Brain microvascular endothelial cell (primary cell): ENCODE data around the gene PPARD.

Source experiments
- DNase-seq: peaks from one replicate; pipeline ENCODE4 v3.0.0-alpha.2; 2020
- H3K27ac ChIP-seq: fragments of 250-450 bp; sonication (Bioruptor Pico); 2 replicates; pipeline ENCODE4 v1.5.1; 2020; ENCODE audit warnings: mild to moderate bottlenecking, moderate library complexity
- H3K27me3 ChIP-seq: fragments of 250-450 bp; sonication (Bioruptor Pico); replicated peaks from 2 replicates; pipeline ENCODE4 v1.5.1; 2020; ENCODE audit warnings: mild to moderate bottlenecking
- H3K36me3 ChIP-seq: fragments of 250-450 bp; sonication (Bioruptor Pico); replicated peaks from 2 replicates; pipeline ENCODE4 v1.5.1; 2020; ENCODE audit warnings: mild to moderate bottlenecking
- H3K4me3 ChIP-seq: 2 replicates; pipeline ENCODE4 v1.5.1; 2011; ENCODE audit warnings: low read depth, mild to moderate bottlenecking, control low read depth, low read length, moderate library complexity
- in situ Hi-C: cut with HindIII; loops from 2 replicates; pipeline ENCODE4 v1.10.0; 2017; ENCODE audit warnings: low sequenced_read_pairs, low pct_ligation_motif_present
- TF ChIP-seq, protein P1 (sequence below): IDR thresholded peaks from 2 replicates; pipeline ENCODE4 v1.5.1; 2011; ENCODE audit warnings: low read depth, mild to moderate bottlenecking, moderate library complexity, low read length, control low read depth, inconsistent platforms; ENCODE audit errors: missing control alignments

The PPARD gene

DNA sequence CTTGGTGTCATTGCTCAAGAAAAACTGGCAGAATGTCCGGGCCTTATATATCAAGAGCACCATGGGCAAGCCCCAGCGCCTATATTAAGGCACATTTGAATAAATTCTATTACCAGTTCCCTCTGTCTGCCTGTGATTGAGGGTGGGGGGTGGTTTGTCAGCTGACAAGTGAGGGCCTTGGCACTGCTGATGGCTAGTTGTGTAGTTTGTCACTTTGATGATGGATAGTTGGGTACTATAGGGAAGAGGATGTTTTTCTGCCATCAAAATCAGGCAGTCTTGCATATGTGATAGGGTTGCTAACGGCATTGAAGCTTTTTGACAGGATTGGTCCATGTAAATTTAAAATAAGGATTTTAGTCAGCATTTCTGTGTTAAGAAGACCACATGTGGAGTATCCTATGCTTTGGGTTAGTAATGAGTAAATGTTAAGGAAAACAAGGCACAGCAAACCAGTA is 128.3 kb downstream of the PPARD start:
- peak overlapping the region; percentile 96 for H3K4me3 ChIP-seq
- in situ Hi-C loops, result no loop called here
- DNase-seq, result no peak
- H3K27me3 ChIP-seq, result no peaks in the 10 kb centered on the region
- no peak overlapping the region for H3K27ac ChIP-seq
- TF ChIP-seq, protein P1, sequence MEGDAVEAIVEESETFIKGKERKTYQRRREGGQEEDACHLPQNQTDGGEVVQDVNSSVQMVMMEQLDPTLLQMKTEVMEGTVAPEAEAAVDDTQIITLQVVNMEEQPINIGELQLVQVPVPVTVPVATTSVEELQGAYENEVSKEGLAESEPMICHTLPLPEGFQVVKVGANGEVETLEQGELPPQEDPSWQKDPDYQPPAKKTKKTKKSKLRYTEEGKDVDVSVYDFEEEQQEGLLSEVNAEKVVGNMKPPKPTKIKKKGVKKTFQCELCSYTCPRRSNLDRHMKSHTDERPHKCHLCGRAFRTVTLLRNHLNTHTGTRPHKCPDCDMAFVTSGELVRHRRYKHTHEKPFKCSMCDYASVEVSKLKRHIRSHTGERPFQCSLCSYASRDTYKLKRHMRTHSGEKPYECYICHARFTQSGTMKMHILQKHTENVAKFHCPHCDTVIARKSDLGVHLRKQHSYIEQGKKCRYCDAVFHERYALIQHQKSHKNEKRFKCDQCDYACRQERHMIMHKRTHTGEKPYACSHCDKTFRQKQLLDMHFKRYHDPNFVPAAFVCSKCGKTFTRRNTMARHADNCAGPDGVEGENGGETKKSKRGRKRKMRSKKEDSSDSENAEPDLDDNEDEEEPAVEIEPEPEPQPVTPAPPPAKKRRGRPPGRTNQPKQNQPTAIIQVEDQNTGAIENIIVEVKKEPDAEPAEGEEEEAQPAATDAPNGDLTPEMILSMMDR, result no peak
- H3K36me3 ChIP-seq, result peaks cover 61% of the 10 kb centered on the region

DNA sequence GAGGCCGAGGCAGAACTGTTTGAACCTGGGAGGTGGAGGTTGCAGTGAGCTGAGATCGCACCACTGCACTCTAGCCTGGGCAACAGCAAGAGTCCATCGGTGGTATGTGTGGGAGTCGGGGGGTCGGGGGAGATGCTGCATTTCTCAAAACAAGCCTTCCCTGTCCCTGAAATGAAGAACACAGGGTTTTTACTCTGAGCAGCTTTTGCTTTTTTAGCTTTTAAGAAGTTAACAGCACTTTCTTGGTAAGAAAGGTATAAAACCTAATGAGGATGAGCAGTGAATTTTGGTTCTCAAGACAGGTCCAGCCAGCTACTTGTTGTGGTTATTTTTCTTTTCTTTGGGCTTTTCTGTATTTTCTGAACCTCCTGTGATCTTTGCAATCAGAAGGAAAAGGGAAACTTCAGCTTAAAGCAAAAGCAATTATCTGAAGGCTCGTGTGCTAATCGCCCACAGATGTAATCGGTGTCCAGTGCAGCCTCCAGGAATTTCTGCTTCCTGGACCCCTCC is 129.5 kb downstream of the PPARD start:
- no peak overlapping the region for H3K4me3 ChIP-seq
- in situ Hi-C loops, result no loop called here
- no peaks in the 10 kb centered on the region for H3K27me3 ChIP-seq
- TF ChIP-seq, protein P1, result no peak
- H3K36me3 ChIP-seq, result peaks cover 67% of the 10 kb centered on the region
- DNase-seq, result no peak
- H3K27ac ChIP-seq, result peak overlapping the region; percentile 12

DNA sequence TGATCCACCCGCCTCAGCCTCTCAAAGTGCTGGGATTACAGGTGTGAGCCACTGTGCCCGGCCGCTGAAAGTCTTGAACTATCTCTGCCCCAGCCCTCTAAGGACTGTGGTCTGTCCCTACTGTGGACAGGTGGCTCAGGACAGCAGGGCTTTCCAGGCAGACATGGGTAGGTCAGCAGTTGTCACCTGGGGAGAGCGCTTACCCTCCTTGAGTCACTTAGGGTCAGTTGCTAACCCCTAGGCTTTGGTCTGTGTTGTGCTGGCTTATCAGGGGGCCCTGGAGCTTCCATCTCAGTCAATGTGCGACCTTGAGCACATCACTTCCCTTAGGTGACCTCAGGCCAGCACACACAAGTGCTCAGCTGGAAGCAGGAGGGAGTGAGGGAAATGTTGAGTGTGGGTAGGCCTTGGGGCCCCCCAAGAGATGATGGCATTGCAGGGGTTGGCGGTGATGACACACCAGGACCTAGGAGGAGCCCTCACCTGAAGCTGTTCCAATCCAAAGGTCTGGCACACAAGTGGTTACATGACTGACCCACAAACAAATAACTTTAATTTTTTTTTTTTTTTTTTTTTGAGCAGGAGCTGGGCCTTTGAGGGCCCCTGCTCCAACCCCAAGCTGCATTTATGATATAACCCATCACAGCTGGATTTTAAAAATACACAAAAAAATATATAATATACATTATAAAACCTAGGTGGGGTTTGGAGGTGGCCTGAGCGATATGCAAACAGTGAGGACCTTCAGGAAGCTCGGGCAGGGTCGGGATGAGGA is 130.9 kb downstream of the PPARD start:
- Histone ChIP-seq H3K27ac (no peak overlapping the region), H3K4me3 (no peak overlapping the region), H3K27me3 (no peaks in the 10 kb centered on the region), H3K36me3 (peaks cover 70% of the 10 kb centered on the region)
- no peak for DNase-seq
- TF ChIP-seq, protein P1, result no peak
- in situ Hi-C loops, result no loop called here

DNA sequence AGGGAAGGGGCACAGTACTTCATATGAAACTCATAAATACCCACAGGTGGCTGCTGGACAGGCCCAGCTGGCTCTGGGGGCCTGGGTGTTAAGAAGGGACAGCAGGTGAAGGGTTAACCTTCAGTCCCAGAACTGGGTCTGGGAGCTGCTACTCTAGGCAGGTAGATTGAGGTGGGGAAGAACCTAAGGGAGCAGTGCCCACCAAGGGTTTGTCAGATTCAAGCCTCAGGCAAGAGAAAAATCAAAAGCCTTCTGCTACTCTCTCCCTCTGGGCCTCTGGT is 131.4 kb downstream of the PPARD start:
- no peak overlapping the region for H3K4me3 ChIP-seq
- no peaks in the 10 kb centered on the region for H3K27me3 ChIP-seq
- no peak for DNase-seq
- in situ Hi-C loops, result no loop called here
- H3K27ac ChIP-seq, result no peak overlapping the region
- peaks cover 69% of the 10 kb centered on the region for H3K36me3 ChIP-seq
- TF ChIP-seq, protein P1, result no peak

DNA sequence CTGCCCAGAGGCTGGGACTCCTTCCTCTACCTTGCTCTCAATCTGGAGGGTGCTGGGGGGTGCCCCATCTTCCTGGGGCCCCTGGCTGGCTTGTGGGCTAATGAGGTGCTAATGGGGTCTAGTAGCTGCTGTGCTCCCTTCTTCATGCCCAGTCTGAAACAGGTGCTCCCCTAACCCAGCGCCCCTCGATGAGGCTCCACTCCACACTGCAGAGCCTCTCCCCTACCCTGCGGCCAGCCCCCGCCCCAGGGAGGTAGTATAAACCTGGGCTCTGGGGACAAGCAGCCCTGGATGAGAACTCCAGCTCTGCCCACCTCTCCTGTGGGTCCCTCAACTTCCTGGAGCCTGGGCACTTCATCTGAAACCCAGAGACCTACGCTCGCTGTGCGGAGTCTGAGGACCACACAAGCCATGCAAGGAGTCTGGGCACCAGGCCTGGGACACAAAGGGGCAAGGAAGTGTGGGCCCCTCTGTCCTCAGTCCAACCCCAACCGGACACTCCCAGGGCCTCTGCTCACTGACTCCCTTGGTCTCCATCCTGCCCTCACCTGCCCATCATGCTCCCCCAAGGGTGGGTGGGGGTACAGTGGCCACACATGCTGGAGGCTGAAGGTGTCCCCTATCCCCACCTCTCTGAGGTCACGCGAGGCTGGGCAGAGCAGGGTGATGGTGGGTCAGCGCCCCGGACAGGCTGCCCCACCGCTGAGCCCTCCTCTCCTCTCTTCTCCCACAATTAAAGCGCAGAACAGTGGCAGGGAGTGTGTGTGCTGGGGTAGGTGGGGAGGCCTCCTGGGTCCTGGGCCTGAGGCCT is 132.0 kb downstream of the PPARD start:
- Histone ChIP-seq H3K4me3 (no peak overlapping the region), H3K27ac (no peak overlapping the region), H3K27me3 (no peaks in the 10 kb centered on the region), H3K36me3 (peaks cover 67% of the 10 kb centered on the region)
- no peak for DNase-seq
- TF ChIP-seq, protein P1, result no peak
- in situ Hi-C loops, result no loop called here
